GM23248 (cell line): ENCODE data around the gene APBA2. TPM values are rescaled to one million over a fixed set of nuclear protein-coding genes. Genes with fewer than 3 reads are reported as not detected.

Experiments
- DNase-seq: peaks from one replicate; pipeline ENCODE4 v3.0.0-alpha.2; 2015
- H2AFZ ChIP-seq: fragments of 200-600 bp; sonication (generic); 2 replicates; pipeline ENCODE4 v1.6.1; 2016; ENCODE audit warnings: antibody characterized with exemption
- H3F3A ChIP-seq: fragments of 200-600 bp; sonication (generic); 2 replicates; pipeline ENCODE4 v1.6.1; 2016; ENCODE audit warnings: mild to moderate bottlenecking, antibody characterized with exemption, mixed run types; ENCODE audit not compliant: insufficient read depth
- H3K27ac ChIP-seq: fragments of 200-600 bp; sonication (generic); 2 replicates; pipeline ENCODE4 v1.5.1; 2016; ENCODE audit warnings: mild to moderate bottlenecking
- H3K27me3 ChIP-seq: fragments of 200-600 bp; sonication (generic); replicated peaks from 2 replicates; pipeline ENCODE4 v1.6.1; 2016; ENCODE audit warnings: mild to moderate bottlenecking; ENCODE audit not compliant: insufficient read depth
- H3K36me3 ChIP-seq: fragments of 200-600 bp; sonication (generic); 2 replicates; pipeline ENCODE4 v1.6.1; 2016; ENCODE audit warnings: low read depth, mild to moderate bottlenecking
- H3K4me1 ChIP-seq: fragments of 200-600 bp; sonication (generic); 2 replicates; pipeline ENCODE4 v1.6.1; 2016; ENCODE audit warnings: mild to moderate bottlenecking; ENCODE audit not compliant: insufficient read depth
- H3K4me2 ChIP-seq: fragments of 200-600 bp; sonication (generic); one replicate; pipeline ENCODE4 v1.6.1; 2016; ENCODE audit warnings: mild to moderate bottlenecking; ENCODE audit not compliant: unreplicated experiment
- H3K4me3 ChIP-seq: fragments of 200-600 bp; sonication (generic); 2 replicates; pipeline ENCODE4 v1.5.1; 2016; ENCODE audit warnings: mild to moderate bottlenecking
- H3K79me2 ChIP-seq: fragments of 200-600 bp; sonication (generic); 2 replicates; pipeline ENCODE4 v1.6.1; 2016; ENCODE audit warnings: mild to moderate bottlenecking; ENCODE audit not compliant: insufficient read depth
- H3K9ac ChIP-seq: fragments of 200-600 bp; sonication (generic); 2 replicates; pipeline ENCODE4 v1.6.1; 2016; ENCODE audit warnings: mild to moderate bottlenecking
- H3K9me2 ChIP-seq: fragments of 200-600 bp; sonication (generic); 2 replicates; pipeline ENCODE4 v1.6.1; 2016; ENCODE audit warnings: mixed run types, mild to moderate bottlenecking, moderate library complexity; ENCODE audit not compliant: insufficient read depth
- H3K9me3 ChIP-seq: fragments of 200-600 bp; sonication (generic); one replicate; pipeline ENCODE4 v1.6.1; 2017; ENCODE audit warnings: low read depth
- H4K20me1 ChIP-seq: fragments of 200-600 bp; sonication (generic); 2 replicates; pipeline ENCODE4 v1.6.0; 2016; ENCODE audit not compliant: insufficient read depth
- EZH2 ChIP-seq: fragments of 200-600 bp; sonication (generic); IDR thresholded peaks from 2 replicates; pipeline ENCODE4 v1.6.1; 2018; ENCODE audit warnings: antibody characterized with exemption, mild to moderate bottlenecking; ENCODE audit not compliant: insufficient read depth, poor library complexity, severe bottlenecking
- EZH2phosphoT487 ChIP-seq: fragments of 200-600 bp; sonication (generic); IDR thresholded peaks from 2 replicates; pipeline ENCODE4 v1.6.1; 2018; ENCODE audit warnings: antibody characterized with exemption, moderate library complexity, mild to moderate bottlenecking, low read depth; ENCODE audit not compliant: insufficient read depth
- WGBS, 2 experiments: methylation state at CpG; one replicate each; pipeline ENCODE4 v1.1.6; 2015 to 2017; ENCODE audit warnings: low lambda C conversion rate in 2 of 2, low coverage in 1 of 2; ENCODE audit errors: missing lambda C conversion rate in 2 of 2; 5-methylcytosine and 5-hydroxymethylcytosine counted together
- in situ Hi-C: fragments of 300-500 bp; cut with MboI; formaldehyde crosslinking; loops from 2 replicates; pipeline ENCODE4 v1.15.0; 2020
- polyA plus RNA-seq: library from polyadenylated mRNA; unstranded; fragments of >200 nt; fragmentation: Nextera tagmentation; extraction: Ambion mirVana; gene quantifications from 2 replicates; pipeline ENCODE4 v1.2.1, GENCODE V29; 2016
- total RNA-seq: library from RNA; depleted of rRNA; stranded (reverse); fragments of >200 nt; shearing (Covaris generic); gene quantifications from 2 replicates; pipeline ENCODE4 v1.2.3, GENCODE V29; 2014

The APBA2 gene
- total and polyA plus RNA-seq, 2 experiments from 2014 or later = 0.23 to 0.65 TPM

GRCh38 chr15:29005931-29006330 is 120.2 kb downstream of the APBA2 start:
- Histone ChIP-seq H2AFZ (no peak overlapping the region), H3K4me2 (no peak overlapping the region), H3K79me2 (no peaks in the 10 kb centered on the region), H3K9me3 (no peaks in the 10 kb centered on the region), H3K36me3 (no peaks in the 10 kb centered on the region), H3K4me3 (no peak overlapping the region), H3K9me2 (no peaks in the 10 kb centered on the region), H3K4me1 (no peaks in the 10 kb centered on the region), H3F3A (no peaks in the 10 kb centered on the region), H4K20me1 (no peaks in the 10 kb centered on the region), H3K9ac (no peak overlapping the region), H3K27me3 (no peaks in the 10 kb centered on the region), H3K27ac (no peak overlapping the region)
- TF ChIP-seq EZH2phosphoT487 (no peak), EZH2 (no peak)
- in situ Hi-C loops = no loop called here
- 5 to 20% methylated on average over 1 of the region's 1 CpG for WGBS, 2 experiments
- no peak for DNase-seq

- no peaks in the 10 kb centered on the region for H3K4me1 ChIP-seq
- H4K20me1 ChIP-seq = no peaks in the 10 kb centered on the region
- H3K4me3 ChIP-seq = no peak overlapping the region
- no peaks in the 10 kb centered on the region for H3K79me2 ChIP-seq
- H3K27ac ChIP-seq = no peak overlapping the region
- TF ChIP-seq EZH2phosphoT487 (no peak), EZH2 (no peak)
- H3K36me3 ChIP-seq = no peaks in the 10 kb centered on the region
- H3K9ac ChIP-seq = no peak overlapping the region
- no peaks in the 10 kb centered on the region for H3K9me3 ChIP-seq
- no peak overlapping the region for H3K4me2 ChIP-seq
- in situ Hi-C loops = no loop called here
- no peaks in the 10 kb centered on the region for H3K27me3 ChIP-seq
- no peaks in the 10 kb centered on the region for H3F3A ChIP-seq
- H3K9me2 ChIP-seq = no peaks in the 10 kb centered on the region
- H2AFZ ChIP-seq = no peak overlapping the region
- WGBS, 2 experiments = 6 to 8% methylated on average over 2 of the region's 2 CpGs
- no peak for DNase-seq
These were observed 123.1 kb downstream of the APBA2 start for GRCh38 chr15:29008846-29009245.

- no peak overlapping the region for H3K4me2 ChIP-seq
- H3F3A ChIP-seq = no peaks in the 10 kb centered on the region
- no peaks in the 10 kb centered on the region for H3K9me2 ChIP-seq
- no peaks in the 10 kb centered on the region for H3K27me3 ChIP-seq
- no peak overlapping the region for H3K9ac ChIP-seq
- no peaks in the 10 kb centered on the region for H3K36me3 ChIP-seq
- WGBS, 2 experiments = 27 to 33% methylated on average over 2 of the region's 2 CpGs
- no peak overlapping the region for H3K27ac ChIP-seq
- no peaks in the 10 kb centered on the region for H3K4me1 ChIP-seq
- H3K9me3 ChIP-seq = no peaks in the 10 kb centered on the region
- no peak overlapping the region for H3K4me3 ChIP-seq
- no peaks in the 10 kb centered on the region for H4K20me1 ChIP-seq
- no peak overlapping the region for H2AFZ ChIP-seq
- H3K79me2 ChIP-seq = no peaks in the 10 kb centered on the region
- no peak for DNase-seq
- no peak for TF ChIP-seq EZH2
- TF ChIP-seq EZH2phosphoT487 = no peak
- in situ Hi-C loops = no loop called here
These were observed 126.3 kb downstream of the APBA2 start for GRCh38 chr15:29012097-29012496.

DNA sequence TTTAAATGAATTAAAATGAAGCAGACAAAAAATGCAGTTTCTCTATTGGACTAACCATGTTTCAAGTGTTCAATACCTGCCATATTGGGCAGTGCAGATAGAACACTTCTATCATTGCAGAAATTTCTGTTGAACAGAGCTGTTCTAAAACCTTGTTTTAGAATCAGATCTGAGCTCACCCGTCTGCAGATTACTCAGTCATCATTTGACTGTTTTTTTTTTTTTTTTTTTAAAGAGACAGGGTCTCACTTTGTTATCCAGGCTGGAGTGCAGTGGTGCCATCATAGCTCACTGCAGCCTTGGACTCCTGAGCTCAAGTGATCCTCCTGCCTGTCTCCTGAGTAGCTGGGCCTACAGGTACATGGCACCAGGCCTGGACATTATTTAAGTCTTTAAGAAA is 128.7 kb downstream of the APBA2 start:
- H3K27me3 ChIP-seq = no peaks in the 10 kb centered on the region
- no peaks in the 10 kb centered on the region for H3F3A ChIP-seq
- no peaks in the 10 kb centered on the region for H4K20me1 ChIP-seq
- no peak overlapping the region for H2AFZ ChIP-seq
- H3K9ac ChIP-seq = no peak overlapping the region
- no peak for DNase-seq
- H3K27ac ChIP-seq = no peak overlapping the region
- no peaks in the 10 kb centered on the region for H3K79me2 ChIP-seq
- TF ChIP-seq EZH2 (no peak), EZH2phosphoT487 (no peak)
- in situ Hi-C loops = no loop called here
- H3K4me3 ChIP-seq = no peak overlapping the region
- 0 to 3% methylated on average over 1 of the region's 1 CpG for WGBS, 2 experiments
- H3K4me1 ChIP-seq = no peaks in the 10 kb centered on the region
- no peak overlapping the region for H3K4me2 ChIP-seq
- no peaks in the 10 kb centered on the region for H3K9me2 ChIP-seq
- H3K9me3 ChIP-seq = no peaks in the 10 kb centered on the region
- H3K36me3 ChIP-seq = no peaks in the 10 kb centered on the region

DNA sequence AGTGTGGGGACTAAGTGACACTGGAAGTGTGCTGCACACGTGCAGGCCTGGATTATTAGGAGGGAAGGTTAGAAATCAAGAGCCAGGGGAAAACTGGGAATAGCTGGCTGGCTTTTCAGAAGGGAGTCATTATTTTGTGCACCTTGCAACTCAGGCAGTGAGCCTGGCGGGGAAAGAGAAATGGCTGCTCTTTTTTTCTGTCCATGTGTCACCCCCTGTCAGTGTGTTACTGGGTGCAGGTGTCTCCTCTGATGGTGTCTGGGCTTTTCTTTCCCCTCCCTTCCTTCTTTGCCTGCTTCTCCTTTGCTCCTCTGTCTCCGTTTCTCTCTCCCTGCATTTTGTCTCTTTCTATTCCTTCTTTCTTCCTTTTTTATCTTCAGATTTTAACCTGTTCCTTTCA is 130.7 kb downstream of the APBA2 start:
- Histone ChIP-seq H3K9ac (no peak overlapping the region), H3K4me3 (no peak overlapping the region), H3K4me2 (no peak overlapping the region), H3K27ac (no peak overlapping the region), H3K9me3 (no peaks in the 10 kb centered on the region), H4K20me1 (no peaks in the 10 kb centered on the region), H3K27me3 (no peaks in the 10 kb centered on the region), H3K4me1 (no peaks in the 10 kb centered on the region), H3K79me2 (no peaks in the 10 kb centered on the region), H2AFZ (no peak overlapping the region), H3F3A (no peaks in the 10 kb centered on the region), H3K36me3 (no peaks in the 10 kb centered on the region), H3K9me2 (no peaks in the 10 kb centered on the region)
- no peak for TF ChIP-seq EZH2phosphoT487
- no peak for TF ChIP-seq EZH2
- DNase-seq = no peak
- 19 to 26% methylated on average over 3 of the region's 3 CpGs for WGBS, 2 experiments
- in situ Hi-C loops = no loop called here
